Astrocyte of the spinal cord (primary cell): ENCODE data around the gene CHPF2.

Experiments used
- DNase-seq: peaks from one replicate; pipeline ENCODE4 v3.0.0; 2011; ENCODE audit warnings: low read depth, low spot score
- H3K4me3 ChIP-seq: 2 replicates; pipeline ENCODE4 v1.5.1; 2011; ENCODE audit warnings: low read depth, mild to moderate bottlenecking, low read length, moderate library complexity
- in situ Hi-C: cut with HindIII; loops from 2 replicates; pipeline ENCODE4 v1.10.0; 2017; ENCODE audit warnings: low sequenced_read_pairs
- TF ChIP-seq, protein P1 (sequence below): IDR thresholded peaks from 2 replicates; pipeline ENCODE4 v1.5.1; 2012; ENCODE audit warnings: low read depth, mild to moderate bottlenecking, low read length, inconsistent platforms

Gene CHPF2

DNA sequence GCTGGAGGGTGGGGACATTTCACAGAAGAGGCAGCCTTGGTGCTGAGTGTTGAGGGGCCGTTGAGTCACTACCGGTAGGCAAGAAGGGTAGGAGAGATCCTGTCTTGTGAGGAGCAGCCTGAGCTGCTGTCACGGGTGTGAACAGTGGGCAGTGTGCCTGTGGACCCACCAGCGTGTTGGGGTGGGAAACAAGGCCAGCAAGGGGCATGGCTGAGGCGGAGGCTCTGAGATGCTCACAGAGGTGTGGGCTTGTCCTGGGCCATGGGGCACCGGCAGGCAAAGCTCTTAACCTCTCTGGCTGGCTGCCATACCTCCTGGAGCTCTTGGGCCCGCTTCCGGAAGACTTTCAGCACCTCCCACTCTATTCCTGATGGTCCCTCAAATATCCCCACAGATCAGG is 49.8 kb downstream of the CHPF2 start:
- H3K4me3 ChIP-seq: no peak overlapping the region
- in situ Hi-C loops: no loop called here
- TF ChIP-seq, protein P1, sequence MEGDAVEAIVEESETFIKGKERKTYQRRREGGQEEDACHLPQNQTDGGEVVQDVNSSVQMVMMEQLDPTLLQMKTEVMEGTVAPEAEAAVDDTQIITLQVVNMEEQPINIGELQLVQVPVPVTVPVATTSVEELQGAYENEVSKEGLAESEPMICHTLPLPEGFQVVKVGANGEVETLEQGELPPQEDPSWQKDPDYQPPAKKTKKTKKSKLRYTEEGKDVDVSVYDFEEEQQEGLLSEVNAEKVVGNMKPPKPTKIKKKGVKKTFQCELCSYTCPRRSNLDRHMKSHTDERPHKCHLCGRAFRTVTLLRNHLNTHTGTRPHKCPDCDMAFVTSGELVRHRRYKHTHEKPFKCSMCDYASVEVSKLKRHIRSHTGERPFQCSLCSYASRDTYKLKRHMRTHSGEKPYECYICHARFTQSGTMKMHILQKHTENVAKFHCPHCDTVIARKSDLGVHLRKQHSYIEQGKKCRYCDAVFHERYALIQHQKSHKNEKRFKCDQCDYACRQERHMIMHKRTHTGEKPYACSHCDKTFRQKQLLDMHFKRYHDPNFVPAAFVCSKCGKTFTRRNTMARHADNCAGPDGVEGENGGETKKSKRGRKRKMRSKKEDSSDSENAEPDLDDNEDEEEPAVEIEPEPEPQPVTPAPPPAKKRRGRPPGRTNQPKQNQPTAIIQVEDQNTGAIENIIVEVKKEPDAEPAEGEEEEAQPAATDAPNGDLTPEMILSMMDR: no peak
- no peak for DNase-seq

DNA sequence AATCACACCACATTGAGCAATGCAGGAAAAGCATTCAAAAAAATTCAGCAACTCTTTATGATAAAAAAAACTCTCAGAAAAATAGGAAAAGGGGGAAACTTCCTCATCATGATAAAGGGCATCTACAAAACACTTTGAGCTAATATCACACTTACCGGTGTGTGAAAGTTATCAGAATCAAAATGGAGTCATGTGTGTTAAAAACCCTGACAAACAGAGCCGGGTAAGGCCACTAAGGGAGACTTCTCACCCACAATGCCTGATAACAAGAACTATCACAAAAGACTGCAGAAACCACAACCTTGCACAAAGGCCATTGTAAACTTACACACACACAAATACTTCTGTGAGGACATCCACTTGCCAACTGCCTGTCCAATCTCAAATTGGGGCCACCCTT is 51.0 kb downstream of the CHPF2 start:
- in situ Hi-C loops: no loop called here
- TF ChIP-seq, protein P1: no peak
- H3K4me3 ChIP-seq: no peak overlapping the region
- DNase-seq: no peak

DNA sequence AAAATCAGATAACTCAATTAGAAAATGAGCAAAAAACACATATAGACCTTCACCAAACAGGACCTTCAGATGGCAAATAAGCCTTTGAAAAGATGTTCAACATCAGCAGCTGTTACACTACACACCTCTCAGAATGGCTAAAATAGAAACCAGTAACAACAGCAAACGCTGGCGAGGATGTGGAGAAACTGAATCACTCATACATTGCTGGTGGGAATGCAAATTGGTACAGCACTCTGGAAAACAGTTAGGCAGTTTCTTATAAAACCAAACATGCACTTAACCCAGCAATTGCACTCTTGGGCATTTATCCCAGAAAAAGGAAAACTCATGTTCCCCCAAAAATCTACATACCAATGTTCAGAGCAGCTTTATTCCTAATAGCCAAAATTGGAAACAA is 53.9 kb downstream of the CHPF2 start:
- no peak overlapping the region for H3K4me3 ChIP-seq
- DNase-seq: peak; percentile 5
- in situ Hi-C loops: no loop called here
- TF ChIP-seq, protein P1: no peak
